ENCODE results near the gene RFXAP. TPM values are rescaled to one million over a fixed set of nuclear protein-coding genes. Genes with fewer than 3 reads are reported as not detected.

The RFXAP gene
- total and polyA plus RNA-seq, 9 of the 15 experiments (the other 6 are each of a cell fraction or from before 2014, with no cell fraction given): 2.1 to 9.7 (median 2.9) TPM

DNA sequence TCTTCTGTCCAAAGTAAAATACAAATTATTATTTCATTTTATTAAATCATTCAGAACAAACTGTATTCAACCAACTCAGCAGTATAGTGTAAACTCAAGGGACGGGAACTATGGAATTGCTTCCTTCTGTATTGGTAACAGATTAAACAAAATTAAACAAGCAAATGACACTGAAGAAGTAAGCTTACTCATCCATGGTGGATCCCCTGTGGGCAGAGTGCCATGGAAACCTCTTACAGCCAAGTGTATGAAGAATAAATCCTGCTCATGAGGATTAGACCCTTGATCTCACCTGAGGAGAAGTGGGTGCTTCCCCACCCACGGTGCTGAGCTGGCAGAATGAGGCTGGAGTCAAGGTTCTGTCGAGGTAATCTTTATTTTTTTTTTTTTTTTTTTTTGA, 18.0 kb upstream of the RFXAP start:
- CTCF ChIA-PET (ENCODE audit: low intra/inter-chr PET ratio): no interaction called here
- Histone ChIP-seq H3K9ac (ENCODE audit: insufficient read depth in 1 of 2, low read depth in 2 of 2, low read length in 2 of 2) (no peak overlapping the region), H3K9me1 (ENCODE audit: control insufficient read depth, insufficient read depth, low read length) (no peaks in the 10 kb centered on the region), H3K79me2 (ENCODE audit: control insufficient read depth, insufficient read depth, low read length) (no peaks in the 10 kb centered on the region), H3K27me3 (ENCODE audit: control insufficient read depth in 2 of 2, insufficient read depth in 2 of 2, low read length in 2 of 2) (no peaks in the 10 kb centered on the region), H3K4me3 (no peak overlapping the region), H3K27ac (ENCODE audit: extremely low read depth, low read depth, low read length) (no peak overlapping the region), H3K36me3 (ENCODE audit: control insufficient read depth, insufficient read depth, low read length) (no peaks in the 10 kb centered on the region), H3K4me2 (ENCODE audit: insufficient read depth, low read length) (no peak overlapping the region), H3K9me3 (replicated peaks; ENCODE audit: control insufficient read depth, insufficient read depth, low read depth, low read length) (no peaks in the 10 kb centered on the region), H2AFZ (ENCODE audit: low read depth, low read length) (no peak overlapping the region), H3K4me1 (replicated peaks in 1 of 2; ENCODE audit: control insufficient read depth in 2 of 2, insufficient read depth in 2 of 2, low read length in 2 of 2) (no peaks in the 10 kb centered on the region), H4K20me1 (replicated peaks; ENCODE audit: control insufficient read depth, insufficient read depth, low read length) (no peaks in the 10 kb centered on the region)
- FAIRE-seq (no peak), DNase-seq (ENCODE audit: extremely low read depth in 1 of 4, low spot score in 3 of 4) (no peak), ATAC-seq (no peak)
- POLR2A ChIA-PET: interaction anchor here (0.6 kb wide), 1 partner anchor 14 kb away, joined by 3 read pairs; no protein-coding TSS in a partner anchor
- WGBS (ENCODE audit: insufficient coverage, low coverage, missing lambda C conversion rate): 5% methylated on average over 3 of the region's 3 CpGs
- intact Hi-C loops (cut with micrococcal nuclease): no loop called here
- in situ Hi-C loops (cut with MboI): no loop called here
- BruUV-seq (replicated peaks): no TSS peak
- TF ChIP-seq HMG20A (CRISPR knock-in tag; conservative IDR thresholded peaks at IDR 0.05) (no peak), SMAD4 (CRISPR knock-in tag; conservative IDR thresholded peaks at IDR 0.05) (no peak), EP300 (IDR thresholded peaks at IDR 0.05; ENCODE audit: low read length) (no peak), CEBPG (CRISPR knock-in tag; IDR thresholded peaks at IDR 0.05) (no peak), CEBPG (tag; conservative IDR thresholded peaks at IDR 0.05 in 1 of 2, IDR thresholded peaks at IDR 0.05 in 1 of 2) (no peak)
- TF ChIP-seq, protein P1, sequence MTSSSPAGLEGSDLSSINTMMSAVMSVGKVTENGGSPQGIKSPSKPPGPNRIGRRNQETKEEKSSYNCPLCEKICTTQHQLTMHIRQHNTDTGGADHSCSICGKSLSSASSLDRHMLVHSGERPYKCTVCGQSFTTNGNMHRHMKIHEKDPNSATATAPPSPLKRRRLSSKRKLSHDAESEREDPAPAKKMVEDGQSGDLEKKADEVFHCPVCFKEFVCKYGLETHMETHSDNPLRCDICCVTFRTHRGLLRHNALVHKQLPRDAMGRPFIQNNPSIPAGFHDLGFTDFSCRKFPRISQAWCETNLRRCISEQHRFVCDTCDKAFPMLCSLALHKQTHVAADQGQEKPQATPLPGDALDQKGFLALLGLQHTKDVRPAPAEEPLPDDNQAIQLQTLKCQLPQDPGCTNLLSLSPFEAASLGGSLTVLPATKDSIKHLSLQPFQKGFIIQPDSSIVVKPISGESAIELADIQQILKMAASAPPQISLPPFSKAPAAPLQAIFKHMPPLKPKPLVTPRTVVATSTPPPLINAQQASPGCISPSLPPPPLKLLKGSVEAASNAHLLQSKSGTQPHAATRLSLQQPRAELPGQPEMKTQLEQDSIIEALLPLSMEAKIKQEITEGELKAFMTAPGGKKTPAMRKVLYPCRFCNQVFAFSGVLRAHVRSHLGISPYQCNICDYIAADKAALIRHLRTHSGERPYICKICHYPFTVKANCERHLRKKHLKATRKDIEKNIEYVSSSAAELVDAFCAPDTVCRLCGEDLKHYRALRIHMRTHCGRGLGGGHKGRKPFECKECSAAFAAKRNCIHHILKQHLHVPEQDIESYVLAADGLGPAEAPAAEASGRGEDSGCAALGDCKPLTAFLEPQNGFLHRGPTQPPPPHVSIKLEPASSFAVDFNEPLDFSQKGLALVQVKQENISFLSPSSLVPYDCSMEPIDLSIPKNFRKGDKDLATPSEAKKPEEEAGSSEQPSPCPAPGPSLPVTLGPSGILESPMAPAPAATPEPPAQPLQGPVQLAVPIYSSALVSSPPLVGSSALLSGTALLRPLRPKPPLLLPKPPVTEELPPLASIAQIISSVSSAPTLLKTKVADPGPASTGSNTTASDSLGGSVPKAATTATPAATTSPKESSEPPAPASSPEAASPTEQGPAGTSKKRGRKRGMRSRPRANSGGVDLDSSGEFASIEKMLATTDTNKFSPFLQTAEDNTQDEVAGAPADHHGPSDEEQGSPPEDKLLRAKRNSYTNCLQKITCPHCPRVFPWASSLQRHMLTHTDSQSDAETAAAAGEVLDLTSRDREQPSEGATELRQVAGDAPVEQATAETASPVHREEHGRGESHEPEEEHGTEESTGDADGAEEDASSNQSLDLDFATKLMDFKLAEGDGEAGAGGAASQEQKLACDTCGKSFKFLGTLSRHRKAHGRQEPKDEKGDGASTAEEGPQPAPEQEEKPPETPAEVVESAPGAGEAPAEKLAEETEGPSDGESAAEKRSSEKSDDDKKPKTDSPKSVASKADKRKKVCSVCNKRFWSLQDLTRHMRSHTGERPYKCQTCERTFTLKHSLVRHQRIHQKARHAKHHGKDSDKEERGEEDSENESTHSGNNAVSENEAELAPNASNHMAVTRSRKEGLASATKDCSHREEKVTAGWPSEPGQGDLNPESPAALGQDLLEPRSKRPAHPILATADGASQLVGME (CRISPR knock-in tag; IDR thresholded peaks at IDR 0.05): no peak
- TF ChIP-seq, protein P2, sequence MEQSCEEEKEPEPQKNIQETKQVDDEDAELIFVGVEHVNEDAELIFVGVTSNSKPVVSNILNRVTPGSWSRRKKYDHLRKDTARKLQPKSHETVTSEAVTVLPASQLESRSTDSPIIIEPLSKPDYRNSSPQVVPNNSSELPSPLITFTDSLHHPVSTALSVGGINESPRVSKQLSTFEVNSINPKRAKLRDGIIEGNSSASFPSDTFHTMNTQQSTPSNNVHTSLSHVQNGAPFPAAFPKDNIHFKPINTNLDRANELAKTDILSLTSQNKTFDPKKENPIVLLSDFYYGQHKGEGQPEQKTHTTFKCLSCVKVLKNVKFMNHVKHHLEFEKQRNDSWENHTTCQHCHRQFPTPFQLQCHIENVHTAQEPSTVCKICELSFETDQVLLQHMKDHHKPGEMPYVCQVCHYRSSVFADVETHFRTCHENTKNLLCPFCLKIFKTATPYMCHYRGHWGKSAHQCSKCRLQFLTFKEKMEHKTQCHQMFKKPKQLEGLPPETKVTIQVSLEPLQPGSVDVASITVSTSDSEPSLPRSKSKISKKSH (CRISPR knock-in tag; IDR thresholded peaks at IDR 0.05): no peak
- TF ChIP-seq, protein P3, sequence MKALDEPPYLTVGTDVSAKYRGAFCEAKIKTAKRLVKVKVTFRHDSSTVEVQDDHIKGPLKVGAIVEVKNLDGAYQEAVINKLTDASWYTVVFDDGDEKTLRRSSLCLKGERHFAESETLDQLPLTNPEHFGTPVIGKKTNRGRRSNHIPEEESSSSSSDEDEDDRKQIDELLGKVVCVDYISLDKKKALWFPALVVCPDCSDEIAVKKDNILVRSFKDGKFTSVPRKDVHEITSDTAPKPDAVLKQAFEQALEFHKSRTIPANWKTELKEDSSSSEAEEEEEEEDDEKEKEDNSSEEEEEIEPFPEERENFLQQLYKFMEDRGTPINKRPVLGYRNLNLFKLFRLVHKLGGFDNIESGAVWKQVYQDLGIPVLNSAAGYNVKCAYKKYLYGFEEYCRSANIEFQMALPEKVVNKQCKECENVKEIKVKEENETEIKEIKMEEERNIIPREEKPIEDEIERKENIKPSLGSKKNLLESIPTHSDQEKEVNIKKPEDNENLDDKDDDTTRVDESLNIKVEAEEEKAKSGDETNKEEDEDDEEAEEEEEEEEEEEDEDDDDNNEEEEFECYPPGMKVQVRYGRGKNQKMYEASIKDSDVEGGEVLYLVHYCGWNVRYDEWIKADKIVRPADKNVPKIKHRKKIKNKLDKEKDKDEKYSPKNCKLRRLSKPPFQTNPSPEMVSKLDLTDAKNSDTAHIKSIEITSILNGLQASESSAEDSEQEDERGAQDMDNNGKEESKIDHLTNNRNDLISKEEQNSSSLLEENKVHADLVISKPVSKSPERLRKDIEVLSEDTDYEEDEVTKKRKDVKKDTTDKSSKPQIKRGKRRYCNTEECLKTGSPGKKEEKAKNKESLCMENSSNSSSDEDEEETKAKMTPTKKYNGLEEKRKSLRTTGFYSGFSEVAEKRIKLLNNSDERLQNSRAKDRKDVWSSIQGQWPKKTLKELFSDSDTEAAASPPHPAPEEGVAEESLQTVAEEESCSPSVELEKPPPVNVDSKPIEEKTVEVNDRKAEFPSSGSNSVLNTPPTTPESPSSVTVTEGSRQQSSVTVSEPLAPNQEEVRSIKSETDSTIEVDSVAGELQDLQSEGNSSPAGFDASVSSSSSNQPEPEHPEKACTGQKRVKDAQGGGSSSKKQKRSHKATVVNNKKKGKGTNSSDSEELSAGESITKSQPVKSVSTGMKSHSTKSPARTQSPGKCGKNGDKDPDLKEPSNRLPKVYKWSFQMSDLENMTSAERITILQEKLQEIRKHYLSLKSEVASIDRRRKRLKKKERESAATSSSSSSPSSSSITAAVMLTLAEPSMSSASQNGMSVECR (CRISPR knock-in tag; IDR thresholded peaks at IDR 0.05): no peak
- TF ChIP-seq, protein P4, sequence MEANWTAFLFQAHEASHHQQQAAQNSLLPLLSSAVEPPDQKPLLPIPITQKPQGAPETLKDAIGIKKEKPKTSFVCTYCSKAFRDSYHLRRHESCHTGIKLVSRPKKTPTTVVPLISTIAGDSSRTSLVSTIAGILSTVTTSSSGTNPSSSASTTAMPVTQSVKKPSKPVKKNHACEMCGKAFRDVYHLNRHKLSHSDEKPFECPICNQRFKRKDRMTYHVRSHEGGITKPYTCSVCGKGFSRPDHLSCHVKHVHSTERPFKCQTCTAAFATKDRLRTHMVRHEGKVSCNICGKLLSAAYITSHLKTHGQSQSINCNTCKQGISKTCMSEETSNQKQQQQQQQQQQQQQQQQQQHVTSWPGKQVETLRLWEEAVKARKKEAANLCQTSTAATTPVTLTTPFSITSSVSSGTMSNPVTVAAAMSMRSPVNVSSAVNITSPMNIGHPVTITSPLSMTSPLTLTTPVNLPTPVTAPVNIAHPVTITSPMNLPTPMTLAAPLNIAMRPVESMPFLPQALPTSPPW (CRISPR knock-in tag; IDR thresholded peaks at IDR 0.05): no peak
